ENCODE data around the gene PNKP.

- TF ChIP-seq CTCF (conservative IDR thresholded peaks at IDR 0.05 in 1 of 2, IDR thresholded peaks at IDR 0.05 in 1 of 2; ENCODE audit: extremely low read depth in 1 of 2, insufficient read depth in 1 of 2, low read depth in 1 of 2, low read length in 2 of 2), result no peak
- TF ChIP-seq EZH2 (IDR thresholded peaks at IDR 0.05; ENCODE audit: borderline replicate concordance, low read length), result no peak
Observed at GRCh38 chr19:49850221-49850486, 17.2 kb downstream of the PNKP start.
